ENCODE results near the gene SNX19.

DNA sequence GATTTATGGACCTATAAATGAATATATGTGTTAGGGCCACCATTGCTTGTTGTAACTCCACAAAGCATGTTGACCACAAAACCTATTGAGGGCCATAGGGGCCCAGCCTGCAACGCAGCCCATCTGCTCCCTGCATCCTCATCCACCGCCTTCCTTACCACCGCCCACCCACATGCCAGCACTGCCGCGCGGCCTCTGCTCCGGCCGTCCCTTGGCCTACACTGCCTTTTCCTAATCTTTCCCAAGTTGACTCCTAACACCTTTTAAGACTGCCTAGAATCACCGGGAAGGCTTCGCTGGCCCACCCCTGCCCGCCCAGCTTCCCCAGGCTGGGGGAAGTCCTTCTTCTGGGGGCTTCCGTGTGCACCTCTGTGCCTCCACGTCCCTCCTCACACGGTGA, 55.0 kb downstream of the SNX19 start:
- TF ChIP-seq, protein P1, sequence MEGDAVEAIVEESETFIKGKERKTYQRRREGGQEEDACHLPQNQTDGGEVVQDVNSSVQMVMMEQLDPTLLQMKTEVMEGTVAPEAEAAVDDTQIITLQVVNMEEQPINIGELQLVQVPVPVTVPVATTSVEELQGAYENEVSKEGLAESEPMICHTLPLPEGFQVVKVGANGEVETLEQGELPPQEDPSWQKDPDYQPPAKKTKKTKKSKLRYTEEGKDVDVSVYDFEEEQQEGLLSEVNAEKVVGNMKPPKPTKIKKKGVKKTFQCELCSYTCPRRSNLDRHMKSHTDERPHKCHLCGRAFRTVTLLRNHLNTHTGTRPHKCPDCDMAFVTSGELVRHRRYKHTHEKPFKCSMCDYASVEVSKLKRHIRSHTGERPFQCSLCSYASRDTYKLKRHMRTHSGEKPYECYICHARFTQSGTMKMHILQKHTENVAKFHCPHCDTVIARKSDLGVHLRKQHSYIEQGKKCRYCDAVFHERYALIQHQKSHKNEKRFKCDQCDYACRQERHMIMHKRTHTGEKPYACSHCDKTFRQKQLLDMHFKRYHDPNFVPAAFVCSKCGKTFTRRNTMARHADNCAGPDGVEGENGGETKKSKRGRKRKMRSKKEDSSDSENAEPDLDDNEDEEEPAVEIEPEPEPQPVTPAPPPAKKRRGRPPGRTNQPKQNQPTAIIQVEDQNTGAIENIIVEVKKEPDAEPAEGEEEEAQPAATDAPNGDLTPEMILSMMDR (IDR thresholded peaks at IDR 0.05) = no peak
- TF ChIP-seq EP300 (IDR thresholded peaks at IDR 0.05) (no peak), POLR2A (IDR thresholded peaks at IDR 0.05) (no peak)
